ENCODE measurements around the gene NPLOC4.
"Not testable (repeated sequence)": the region's sequence is repeated elsewhere in the genome, so short reads cannot be mapped to it uniquely, and the experiment has no call there.

NPLOC4 gene

DNA sequence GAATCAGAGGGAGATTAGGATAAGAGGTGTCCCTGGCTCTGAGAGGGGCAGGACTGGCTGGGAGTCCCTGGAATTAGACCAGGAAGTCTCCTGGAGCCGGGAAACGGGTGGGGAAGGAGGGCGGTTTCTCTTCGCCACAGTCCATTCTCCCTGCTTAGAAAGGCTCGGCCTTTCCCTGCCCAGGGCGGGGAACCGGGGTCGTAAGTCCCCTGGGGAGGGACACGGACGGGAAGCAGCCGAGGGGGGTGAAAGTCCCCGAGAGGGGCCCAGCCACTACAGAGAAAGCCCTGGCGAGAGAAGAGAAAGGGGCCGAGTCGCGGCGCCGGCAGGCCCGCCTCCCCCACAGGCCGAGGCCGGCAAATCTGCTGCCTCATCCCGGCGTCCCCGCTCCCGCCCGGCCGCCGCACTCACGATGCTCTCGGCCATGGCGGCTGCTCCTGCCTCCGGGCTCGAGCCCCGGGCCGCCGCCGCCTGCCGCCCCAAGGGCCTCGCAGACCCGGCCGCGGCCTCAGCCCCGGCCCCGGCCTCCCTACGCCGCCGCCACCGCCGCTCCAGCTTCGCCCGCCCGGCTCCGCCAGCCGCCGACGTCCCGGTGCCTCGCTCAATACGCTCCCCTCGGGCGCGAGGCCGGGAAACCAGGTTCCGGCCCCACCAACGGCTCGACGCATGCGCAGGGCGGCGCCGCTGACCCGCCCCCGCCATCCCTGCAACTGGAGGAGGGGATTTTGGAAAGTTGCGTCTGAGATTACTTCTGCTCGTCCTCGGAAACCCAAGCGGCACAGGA is at the start of gene NPLOC4, which contains the start of gene TSPAN10:
Gene NPLOC4 (minus strand): TSS at position 608 of the 784 bp plus-strand sequence. CDS start 182 bp downstream, at position 426.
Gene TSPAN10 (plus strand): TSS at position 692 of the 784 bp plus-strand sequence. CDS start 5,217 bp downstream, outside the sequence.
- peak; percentile 53 to 84 for DNase-seq

DNA sequence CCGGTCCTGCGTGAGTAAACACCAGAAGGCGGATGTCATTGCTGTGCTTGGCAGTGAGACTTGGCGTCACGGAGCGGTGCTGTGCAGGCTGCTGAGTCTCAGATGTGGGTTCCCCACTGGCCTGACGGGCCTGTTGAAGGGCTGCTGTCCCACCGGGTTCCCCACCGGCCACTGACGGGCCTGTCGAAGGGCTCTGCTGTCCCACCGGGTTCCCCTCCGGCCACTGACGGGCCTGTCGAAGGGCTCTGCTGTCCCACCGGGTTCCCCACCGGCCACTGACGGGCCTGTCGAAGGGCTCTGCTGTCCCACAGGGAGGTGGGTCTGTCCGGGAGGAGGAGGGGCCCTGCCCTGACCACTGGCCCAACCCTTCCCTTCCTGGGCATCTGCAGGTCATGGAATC is 49.7 kb upstream of the NPLOC4 start:
- DNase-seq, result no peak

DNA sequence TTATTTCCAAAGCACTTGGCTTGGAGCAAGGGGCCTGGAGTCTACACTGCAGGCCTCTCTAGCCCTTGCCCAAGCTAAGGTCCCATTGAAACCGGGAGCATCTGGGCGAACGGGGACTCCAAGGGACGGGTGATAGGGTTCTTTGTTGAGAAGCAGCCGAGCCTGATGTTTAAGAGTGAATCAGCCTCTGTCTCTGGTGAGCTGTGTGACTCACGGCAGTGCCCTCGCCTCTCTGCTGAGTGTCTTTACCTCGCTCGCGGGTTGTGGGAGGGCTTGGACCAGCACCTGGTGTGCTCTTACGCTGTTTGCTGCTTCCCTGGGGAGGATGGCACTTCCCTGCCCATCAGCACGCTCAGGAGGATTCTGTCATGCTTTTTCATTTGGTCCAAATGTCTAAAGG is 48.2 kb upstream of the NPLOC4 start:
- DNase-seq, result no peak

DNA sequence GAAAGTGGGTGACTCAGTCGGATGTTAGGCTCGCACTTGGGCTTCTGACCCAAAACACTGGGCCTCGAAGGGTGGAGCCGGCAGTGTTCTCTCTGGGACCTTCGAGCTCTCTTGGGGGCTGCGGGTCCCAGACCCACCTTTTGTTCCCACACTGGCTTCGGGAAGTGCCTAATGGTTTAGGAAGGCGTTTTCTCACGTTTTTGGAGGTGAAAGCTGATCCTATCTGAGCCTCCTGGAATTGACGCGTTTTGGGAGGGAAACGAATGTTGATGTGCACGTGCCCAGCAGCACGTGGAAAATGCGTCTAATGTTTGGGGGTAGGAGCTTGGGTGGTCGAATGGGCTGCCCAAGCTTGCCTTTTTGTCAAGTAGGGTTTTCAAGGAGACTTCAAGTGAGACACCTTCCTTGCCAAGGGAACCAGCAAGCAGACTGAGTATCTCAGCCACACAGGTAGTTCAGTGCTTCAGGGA is 47.6 kb upstream of the NPLOC4 start:
- no peak for DNase-seq

DNA sequence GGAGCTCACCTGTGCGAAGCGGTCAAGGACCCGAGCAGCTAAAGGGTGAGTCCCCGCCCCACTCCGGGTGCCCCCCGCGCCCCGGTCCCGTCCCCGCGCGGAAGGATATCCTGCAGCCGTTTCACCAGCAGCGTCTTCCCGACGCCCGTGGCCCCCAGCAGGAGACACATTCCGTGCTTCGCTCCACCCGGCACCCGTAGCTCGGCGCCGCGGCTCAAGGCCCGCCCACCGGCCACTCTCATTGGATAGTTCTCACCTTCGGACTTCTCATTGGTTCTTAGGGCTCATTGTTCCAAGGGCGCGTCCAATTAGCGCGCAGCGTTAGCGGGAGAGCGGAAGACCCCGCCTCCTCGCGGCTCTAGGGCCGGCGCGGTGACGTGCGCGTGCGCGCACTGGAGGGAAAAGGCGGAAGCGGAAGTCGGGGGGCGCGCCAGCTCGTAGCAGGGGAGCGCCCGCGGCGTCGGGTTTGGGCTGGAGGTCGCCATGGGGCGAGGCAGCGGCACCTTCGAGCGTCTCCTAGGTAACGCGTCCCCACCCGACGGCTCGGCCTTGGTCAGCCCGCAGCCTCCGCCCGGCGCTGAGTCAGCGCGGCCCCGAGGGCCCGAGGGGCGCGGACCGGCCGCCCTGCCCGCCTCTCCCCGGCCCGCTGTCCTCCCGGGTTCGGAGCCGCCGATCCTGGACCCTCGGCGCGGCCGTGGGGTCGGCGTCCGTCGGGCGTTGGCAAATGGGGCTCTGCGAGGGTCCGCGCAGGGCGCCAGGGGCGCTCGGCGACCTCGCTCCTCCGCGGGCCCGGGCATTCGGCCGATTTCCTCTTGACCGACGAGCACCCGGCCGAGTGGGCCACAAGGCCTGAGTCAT is 46.9 kb upstream of the NPLOC4 start, which contains the start of the genes ARL16 and HGS:
Gene ARL16 (minus strand): TSS at position 214 of the 858 bp plus-strand sequence. CDS start 44 bp downstream, at position 170.
Gene HGS (plus strand): TSS at position 428 of the 858 bp plus-strand sequence. CDS start 56 bp downstream, at position 484.
- peak; percentile 92 to 99 for DNase-seq

DNA sequence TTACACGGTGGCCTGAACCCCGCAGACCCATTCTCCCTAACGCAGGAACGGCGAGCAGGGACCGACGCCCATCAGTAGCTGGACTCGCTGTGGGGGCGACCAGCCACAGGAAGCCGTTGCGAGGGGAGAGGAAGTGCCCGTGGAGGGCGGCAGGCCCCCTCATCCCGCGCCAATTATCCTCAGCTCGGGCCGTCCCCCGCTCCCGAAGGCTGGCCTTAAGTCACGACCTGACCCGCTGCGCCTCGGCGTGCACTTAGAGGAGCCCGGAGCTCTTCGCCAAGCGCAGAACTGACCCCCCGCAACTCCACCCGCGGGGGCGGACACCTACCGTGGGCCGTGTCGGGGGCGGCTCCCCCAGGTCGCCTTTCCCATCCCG is 46.3 kb upstream of the NPLOC4 start:
- no peak for DNase-seq

DNA sequence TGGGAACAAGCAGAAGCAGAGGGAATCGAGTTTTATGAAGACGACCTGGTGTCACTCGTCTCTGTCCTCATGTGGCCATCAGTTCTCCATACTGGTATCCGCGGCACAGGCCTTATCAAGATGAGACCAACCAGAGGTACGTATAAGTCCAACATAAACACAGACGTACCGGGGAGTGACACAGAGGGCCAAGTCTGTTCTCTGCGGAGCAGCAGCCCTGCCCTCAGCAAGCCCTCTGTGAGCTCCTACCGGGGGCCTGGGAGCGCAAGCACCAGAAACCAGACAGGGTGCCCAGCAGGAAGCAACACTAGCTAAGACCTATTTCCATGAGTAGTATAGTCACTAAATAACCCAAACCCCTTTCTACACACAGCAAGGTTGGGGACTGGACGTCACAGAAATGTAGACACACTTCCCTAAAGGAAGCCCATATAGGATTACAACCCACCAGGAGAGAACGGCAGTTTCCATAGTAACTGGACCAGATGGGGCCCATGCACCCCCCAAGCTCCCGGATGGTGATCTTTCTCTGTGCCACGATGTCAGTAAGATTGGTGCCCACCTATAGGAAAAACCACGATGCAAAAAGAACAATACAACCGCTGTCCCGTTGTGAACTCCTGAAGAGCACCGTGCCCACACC is 45.8 kb upstream of the NPLOC4 start:
- no peak for DNase-seq

DNA sequence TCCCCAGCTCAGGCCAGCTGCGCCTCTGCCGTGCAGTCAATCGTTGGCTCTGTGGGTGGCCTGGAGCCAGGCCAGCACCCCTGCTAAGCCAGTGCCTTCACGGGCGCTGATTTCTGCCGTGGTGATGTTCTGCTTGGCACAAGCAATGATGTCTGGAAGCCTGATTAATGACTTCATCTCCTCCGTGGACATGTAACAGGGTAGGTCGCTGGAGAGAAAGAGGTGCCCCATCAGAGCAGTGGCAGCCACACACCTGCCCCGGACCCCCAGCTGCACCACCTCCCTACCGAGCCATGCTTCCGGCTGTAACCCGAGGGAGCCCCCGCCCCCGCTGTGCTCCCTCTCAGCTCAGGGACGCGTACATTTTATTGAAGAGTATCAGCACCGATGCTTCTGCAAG is 44.8 kb upstream of the NPLOC4 start:
- no peak for DNase-seq

DNA sequence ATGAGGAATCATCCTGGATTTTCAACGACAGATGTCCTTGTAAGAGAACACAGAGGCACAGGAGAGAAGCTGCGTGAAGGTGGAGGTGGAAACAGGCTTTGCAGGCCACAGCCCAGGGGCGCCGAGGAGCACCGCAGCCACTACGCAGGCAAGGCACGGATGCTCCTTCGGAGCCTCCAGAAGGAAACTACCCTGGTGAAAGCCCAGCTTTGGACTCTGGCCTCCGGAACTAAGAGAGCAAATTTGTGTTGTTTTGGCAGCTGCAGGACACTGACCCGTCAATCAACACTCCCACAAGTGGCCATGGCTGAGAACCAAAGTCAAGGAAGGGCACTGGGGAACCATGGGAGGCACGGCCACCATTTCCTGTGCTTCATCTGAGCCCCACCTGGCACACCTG is 43.2 kb upstream of the NPLOC4 start:
- DNase-seq, result no peak

DNA sequence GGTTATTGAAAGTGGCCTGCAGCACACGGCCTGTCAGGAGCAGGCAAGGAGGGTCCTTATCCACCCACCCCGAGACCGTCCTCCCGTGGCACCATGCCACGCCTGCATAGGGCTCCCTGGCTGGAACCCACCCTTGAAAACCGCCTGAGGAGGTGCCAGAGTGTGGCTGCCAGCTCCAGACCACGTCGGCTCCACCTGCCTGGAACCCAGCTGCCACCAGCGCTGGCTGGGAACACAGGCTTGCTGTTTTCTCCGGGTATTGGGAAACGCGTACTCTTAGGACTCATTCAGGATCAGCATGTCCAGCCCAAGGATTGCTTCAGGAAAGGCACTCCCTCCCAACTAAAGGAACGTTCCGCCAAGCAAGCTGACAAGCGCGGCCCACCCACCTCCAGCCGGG is 40.0 kb upstream of the NPLOC4 start:
- DNase-seq, result no peak

DNA sequence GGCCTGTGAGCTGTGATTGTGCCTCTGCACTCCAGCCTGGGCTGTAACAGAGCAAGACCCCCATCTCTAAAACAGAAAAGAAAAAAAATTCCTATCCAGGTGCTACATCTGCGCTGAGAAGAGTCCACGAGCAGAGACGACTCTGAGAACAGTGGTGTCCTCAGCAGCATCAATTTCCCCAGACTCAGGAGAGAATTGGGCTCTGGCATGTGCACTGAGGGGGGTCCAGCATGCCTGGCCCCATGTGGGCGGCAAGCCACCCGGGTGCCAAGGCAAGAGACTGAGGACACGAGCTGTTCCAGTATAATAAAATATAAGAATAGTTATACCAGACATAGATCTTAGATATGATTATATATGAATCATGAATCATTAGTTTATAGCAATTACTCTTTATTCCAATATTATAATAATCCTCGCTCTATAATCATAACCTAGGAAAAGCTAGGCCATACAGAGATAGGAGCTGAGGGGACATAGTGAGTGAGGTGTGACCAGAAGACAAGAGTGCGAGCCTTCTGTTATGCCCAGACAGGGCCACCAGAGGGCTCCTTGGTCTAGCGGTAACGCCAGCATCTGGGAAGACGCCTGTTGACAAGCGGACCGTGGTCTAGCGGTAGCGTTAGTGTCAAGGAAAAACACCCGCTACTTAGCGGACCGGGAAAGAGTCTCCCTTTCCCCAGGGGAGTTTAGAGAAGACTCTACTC is 38.8 kb upstream of the NPLOC4 start:
- not testable (repeated sequence) for DNase-seq

DNA sequence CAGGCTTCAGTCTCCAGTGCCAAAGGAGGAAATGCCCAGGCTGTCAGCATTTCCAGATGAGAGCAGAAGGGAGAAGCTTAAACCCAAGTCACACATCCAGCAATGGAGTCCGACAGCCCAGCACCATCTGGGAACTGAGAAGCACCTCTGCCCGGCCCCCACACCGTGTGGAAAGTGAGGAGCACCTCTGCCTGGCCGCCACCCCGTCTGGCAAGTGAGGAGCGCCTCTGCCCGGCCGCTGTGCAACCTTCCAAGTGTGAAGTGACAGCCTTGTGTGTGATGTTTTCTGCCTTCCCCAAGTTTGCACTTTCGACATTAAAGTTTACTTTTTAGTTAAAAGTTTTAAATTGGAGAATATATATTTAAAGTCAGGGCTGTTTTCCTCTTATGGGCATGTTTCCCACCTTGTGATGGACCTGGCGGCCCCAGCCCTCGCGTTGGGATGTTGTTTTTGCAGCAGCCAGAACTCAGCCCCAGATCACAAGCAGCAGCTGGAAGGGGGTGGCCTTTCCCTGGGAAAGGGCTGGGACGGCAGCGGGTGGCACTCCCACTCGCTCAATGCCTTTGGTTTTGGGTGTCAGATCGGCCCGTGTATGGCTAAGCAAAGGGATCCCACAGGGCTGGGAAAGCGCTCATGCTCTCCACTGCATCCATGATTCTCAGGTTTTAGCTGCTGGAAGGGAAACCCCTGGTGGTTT is 36.8 kb upstream of the NPLOC4 start:
- no peak for DNase-seq

DNA sequence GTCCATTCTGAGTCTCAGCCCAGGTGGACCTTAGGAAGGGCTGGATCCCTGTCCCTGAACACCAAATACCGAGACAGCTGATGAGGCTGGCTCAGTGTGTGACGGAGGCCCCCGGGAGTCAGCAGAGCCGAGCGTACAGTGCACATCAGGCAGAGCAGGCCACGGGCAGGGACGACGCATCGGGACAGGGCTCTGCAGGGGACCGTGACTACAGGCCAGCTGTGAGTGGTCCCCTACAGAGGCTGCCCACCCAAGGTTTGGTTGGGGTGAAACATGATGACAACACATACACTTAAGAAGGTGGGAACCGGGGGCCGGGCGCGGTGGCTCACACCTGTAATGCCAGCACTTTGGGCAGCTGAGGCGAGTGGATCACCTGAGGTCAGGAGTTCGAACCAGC is 36.0 kb upstream of the NPLOC4 start:
- DNase-seq, result no peak

DNA sequence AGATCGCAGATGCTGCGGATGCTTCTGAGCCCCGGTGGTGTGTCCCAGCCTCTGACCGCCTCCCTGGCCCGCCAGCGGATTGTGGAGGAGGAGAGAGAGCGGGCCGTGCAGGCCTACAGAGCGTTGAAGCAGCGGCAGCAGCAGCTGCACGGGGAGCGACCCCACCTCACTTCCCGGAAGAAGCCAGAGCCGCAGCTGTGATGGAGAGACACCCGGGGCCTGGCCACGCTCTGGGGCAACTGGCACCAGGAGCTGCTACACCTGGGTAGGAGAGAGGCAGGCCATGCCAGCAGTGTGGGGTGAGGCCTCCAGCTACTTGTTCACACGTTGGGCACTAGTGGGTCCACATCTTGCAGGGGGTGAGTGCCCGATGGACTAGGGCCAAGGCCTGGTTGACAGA is 35.6 kb upstream of the NPLOC4 start:
- no peak for DNase-seq

DNA sequence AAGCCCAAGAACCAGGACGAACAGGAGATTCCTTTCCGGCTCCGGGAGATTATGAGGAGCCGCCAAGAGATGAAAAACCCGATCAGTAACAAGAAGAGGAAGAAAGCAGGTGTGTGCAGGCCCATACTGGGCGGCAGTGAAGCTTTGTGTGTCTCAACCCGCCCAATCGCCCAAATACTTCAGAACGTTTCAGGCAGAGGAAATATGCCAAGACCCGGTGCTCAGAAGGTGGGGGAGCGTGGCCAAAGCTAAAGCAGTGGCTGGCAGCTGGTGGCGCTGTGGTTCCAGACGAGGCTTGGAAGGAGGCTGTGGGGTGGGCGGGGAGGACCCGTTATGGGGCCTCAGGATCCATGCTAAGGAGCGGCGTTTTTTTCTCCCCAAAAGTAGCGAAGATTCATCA is 30.8 kb upstream of the NPLOC4 start:
- DNase-seq, result no peak

DNA sequence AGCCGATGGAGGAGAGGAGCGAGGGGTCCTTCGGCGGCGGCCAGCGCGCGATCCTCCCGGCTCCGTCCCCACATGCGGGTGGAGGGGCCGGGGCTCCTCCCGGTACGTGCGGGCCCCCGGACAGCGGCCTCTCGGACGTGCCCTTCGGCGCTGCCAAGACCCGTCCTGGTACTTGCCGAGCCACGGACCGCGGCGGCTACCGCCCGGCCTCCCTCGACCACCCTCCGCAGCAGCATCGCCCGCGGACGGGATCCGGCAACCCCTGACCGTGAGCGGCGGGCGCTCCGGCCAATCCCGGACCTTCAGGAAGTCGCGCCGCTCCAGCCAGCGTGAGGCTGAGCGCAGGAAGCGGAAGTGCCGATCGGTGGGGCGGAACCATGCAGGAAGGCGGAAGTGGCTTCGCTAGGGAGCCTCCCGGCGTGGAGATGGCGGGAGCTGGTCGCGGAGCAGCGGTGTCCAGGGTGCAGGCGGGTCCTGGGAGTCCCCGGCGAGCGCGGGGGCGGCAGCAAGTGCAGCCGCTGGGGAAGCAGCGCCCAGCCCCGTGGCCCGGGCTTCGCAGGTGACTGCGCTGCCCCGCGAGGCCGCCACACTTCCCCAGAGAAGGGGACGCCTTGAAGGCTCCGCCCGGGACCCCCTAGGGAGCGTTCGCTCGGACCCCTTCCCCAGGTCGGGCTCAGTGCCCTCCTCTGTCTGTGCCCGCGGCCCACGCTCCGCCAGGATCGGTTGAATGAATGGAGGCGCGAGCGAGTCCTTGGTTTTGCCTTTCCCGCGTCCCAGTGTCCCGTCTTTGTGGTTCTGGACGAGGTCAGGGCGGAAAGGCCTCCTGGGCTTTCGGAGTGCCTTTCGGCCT is 29.7 kb upstream of the NPLOC4 start, which contains the start of the genes CCDC137 and OXLD1:
Gene CCDC137 (plus strand): TSS at position 396 of the 850 bp plus-strand sequence. CDS start 30 bp downstream, at position 426.
Gene OXLD1 (minus strand): TSS at position 264 of the 850 bp plus-strand sequence. CDS start 28 bp downstream, at position 236.
- DNase-seq, result peak; percentile 72 to 92

DNA sequence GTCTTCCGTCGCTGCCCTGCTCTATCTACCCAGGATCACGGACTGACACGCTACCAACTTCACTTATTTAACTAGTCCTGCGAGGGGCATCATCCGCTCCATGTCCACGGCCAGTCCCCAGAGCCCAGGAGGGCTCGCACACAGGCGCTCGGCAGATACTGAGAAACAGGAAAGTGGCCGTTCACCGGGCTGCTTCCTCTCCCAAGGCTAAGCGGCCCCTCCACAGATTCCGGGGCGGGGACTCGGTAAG is 29.1 kb upstream of the NPLOC4 start:
- DNase-seq, result no peak

DNA sequence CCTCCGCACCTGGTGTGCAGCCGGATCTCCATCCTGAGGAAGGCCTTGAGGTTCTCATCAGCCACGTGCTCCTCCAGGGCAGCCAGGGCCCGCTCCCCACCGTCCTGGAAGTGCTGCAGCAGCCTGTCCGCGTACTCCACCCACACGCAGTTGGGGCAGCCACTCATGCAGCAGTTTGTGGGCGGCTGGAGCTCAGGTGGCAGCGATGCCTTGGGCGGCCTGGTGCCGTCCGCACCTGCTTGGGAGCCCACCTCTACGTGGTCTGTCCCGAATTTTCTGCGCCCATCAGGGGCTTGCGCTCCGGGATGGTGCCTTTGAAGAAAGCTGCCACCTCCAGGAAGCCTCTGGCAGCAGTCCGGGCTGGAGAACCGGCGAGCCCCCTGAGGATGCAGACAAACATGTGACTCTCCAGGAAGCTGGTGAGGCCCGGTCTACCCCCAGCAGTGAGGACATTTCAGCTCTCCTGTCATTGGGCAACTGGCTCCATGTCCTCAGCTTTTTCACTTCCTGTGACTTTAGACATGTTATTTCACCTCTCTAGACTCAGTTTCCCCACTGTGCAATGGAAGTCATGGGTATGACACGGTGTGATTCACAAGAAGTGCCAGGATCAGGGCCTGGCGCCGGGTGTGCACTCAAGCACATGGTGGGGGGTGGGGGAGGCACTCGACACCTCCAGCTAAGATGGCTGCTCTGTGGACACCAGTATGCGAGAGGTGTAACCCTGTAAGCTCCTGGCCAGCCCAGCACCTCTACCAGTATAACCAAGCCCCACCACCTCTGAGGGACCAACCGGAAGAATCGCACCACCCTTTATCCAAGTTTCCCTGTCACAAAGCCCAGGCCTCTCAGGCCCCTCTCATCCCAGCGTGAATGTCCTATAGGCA is 28.5 kb upstream of the NPLOC4 start:
- no peak for DNase-seq

DNA sequence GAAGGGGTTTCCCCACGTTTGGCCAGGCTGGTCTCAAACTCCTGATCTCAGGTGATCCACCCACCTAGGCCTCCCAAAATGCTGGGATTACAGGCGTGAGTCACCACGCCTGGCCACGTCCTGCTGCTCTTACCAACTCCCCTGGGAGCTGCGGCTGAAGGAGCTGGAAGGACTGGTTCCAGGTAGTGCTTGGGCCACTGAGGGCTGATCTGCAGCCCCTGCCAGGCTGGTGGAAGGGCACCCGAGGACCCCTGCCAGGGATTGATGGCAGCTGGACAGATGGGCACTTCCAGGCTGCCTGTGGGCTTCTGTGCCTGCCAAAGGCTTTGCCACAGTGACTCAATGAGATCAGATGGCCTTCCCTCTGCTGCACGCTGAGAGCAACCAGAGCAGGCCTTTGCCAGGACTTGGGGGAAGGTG is 27.1 kb upstream of the NPLOC4 start:
- DNase-seq, result no peak

DNA sequence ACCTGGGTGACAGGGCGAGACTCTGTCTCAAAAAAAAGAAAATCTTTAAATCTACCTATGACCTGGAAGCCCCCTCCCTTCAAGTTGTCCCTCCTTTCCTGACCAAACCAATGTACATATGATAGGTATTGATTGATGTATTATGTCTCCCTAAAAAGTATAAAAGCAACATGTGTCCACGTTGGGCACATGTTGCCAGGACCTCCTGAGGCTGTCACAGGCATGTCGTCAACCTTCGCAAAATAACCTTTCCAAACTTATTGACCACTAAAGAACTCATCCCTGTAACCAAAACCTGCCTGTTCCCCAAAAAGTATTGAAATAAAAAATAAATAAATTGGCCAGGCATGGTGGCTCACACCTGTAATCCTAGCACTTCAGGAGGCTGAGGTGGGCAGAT is 25.1 kb upstream of the NPLOC4 start:
- no peak for DNase-seq
